HL-60 (cell line): ENCODE results near the gene LDHAL6A.

Experiments
- CTCF ChIP-seq: IDR thresholded peaks from one replicate; pipeline ENCODE4 v1.5.1; 2011; ENCODE audit warnings: low read length, control low read depth, inconsistent platforms; ENCODE audit not compliant: insufficient read depth
- GABPA ChIP-seq: IDR thresholded peaks from 2 replicates; pipeline ENCODE4 v1.6.1; 2012; ENCODE audit warnings: low read depth
- POLR2AphosphoS5 ChIP-seq: IDR thresholded peaks from 2 replicates; pipeline ENCODE4 v1.6.1; 2012; ENCODE audit warnings: low read depth

GRCh38 chr11:18408558-18409291 is 46.9 kb upstream of the LDHAL6A start:
- no peak for TF ChIP-seq CTCF
- peak; percentile 80 for TF ChIP-seq POLR2AphosphoS5
- no peak for TF ChIP-seq GABPA
